ENCODE data around the gene CTXN2.

The CTXN2 gene

GRCh38 chr15:48225771-48226170 lies 34.3 kb downstream of the CTXN2 start:
- DNase-seq = no peak

GRCh38 chr15:48230498-48230897 lies 39.0 kb downstream of the CTXN2 start:
- no peak for DNase-seq

GRCh38 chr15:48233246-48233645 lies 41.8 kb downstream of the CTXN2 start:
- no peak for DNase-seq

GRCh38 chr15:48239334-48239733 lies 47.9 kb downstream of the CTXN2 start:
- no peak for DNase-seq

- DNase-seq = no peak
These were observed 50.5 kb downstream of the CTXN2 start for GRCh38 chr15:48242015-48242414.

GRCh38 chr15:48242535-48242934 lies 51.1 kb downstream of the CTXN2 start:
- DNase-seq = no peak

GRCh38 chr15:48244921-48245320 lies 53.5 kb downstream of the CTXN2 start:
- DNase-seq = no peak

- no peak for DNase-seq
These were observed 56.9 kb downstream of the CTXN2 start for GRCh38 chr15:48248414-48248813.

- DNase-seq = peak; percentile 36
These were observed 59.2 kb downstream of the CTXN2 start for GRCh38 chr15:48250640-48251076.

GRCh38 chr15:48253172-48253571 lies 61.7 kb downstream of the CTXN2 start:
- no peak for DNase-seq

All from DMS 273 treated with DMSO at 0.1 percent for 48 hours (cell line).